Activated naive CD8-positive, alpha-beta T cell treated with anti-CD3 and anti-CD28 coated beads, Interleukin-2, amount 10 ng/mL, durations not matched to agents 7 days and 5 days (primary cell): ENCODE results near the gene DUSP5. TPM values are rescaled to one million over a fixed set of nuclear protein-coding genes. Genes with fewer than 3 reads are reported as not detected.
A peak's percentile ranks its signal among the peaks of the same experiment; 100 is the strongest.

ENCODE experiments used
- ATAC-seq: fragments of 150-1000 bp; cut with Tn5 transposase; one replicate; pipeline ENCODE4 v1.10.0; 2021; ENCODE audit warnings: low read depth, moderate library complexity
- POLR2A ChIA-PET: fragments of 350-600 bp; sonication (Branson Sonifier 250); formaldehyde crosslinking; loops from one replicate; lab custom pipeline; 2021; ENCODE audit warnings: antibody characterized with exemption; lab: Charles Lee
- DNase-seq: peaks from one replicate; pipeline ENCODE4 v3.0.0; 2021
- H3K27ac Mint-ChIP-seq: one replicate; pipeline ENCODE4 v1.8.0; 2022; ENCODE audit warnings: mild to moderate bottlenecking, mixed read lengths
- H3K27me3 Mint-ChIP-seq: one replicate; pipeline ENCODE4 v1.8.0; 2022; ENCODE audit warnings: mild to moderate bottlenecking, moderate library complexity, mixed read lengths
- H3K36me3 Mint-ChIP-seq: one replicate; pipeline ENCODE4 v1.8.0; 2021; ENCODE audit warnings: mild to moderate bottlenecking, mixed read lengths
- H3K4me1 Mint-ChIP-seq: one replicate; pipeline ENCODE4 v1.8.0; 2021; ENCODE audit warnings: mixed read lengths
- H3K4me3 Mint-ChIP-seq: one replicate; pipeline ENCODE4 v1.8.0; 2022; ENCODE audit warnings: mild to moderate bottlenecking, moderate library complexity, mixed read lengths
- H3K9me3 Mint-ChIP-seq: one replicate; pipeline ENCODE4 v1.8.0; 2021; ENCODE audit warnings: mixed read lengths
- total RNA-seq, 2 experiments: library from RNA; stranded (reverse); gene quantifications; one replicate each; pipeline ENCODE4 v1.2.3, GENCODE V29; 2021

Gene DUSP5
- total RNA-seq, 2 experiments from 2014 or later, result 23.1 to 24.3 TPM

GRCh38 chr10:110539091-110539490 is 41.4 kb downstream of the DUSP5 start:
- Mint-ChIP-seq H3K9me3 (no peaks in the 10 kb centered on the region), H3K36me3 (no peaks in the 10 kb centered on the region), H3K27ac (no peak overlapping the region), H3K4me1 (peaks cover 41% of the 10 kb centered on the region), H3K4me3 (no peak overlapping the region), H3K27me3 (peaks cover 2% of the 10 kb centered on the region)
- no peak for DNase-seq
- no peak for ATAC-seq
- POLR2A ChIA-PET, result no interaction called here

DNA sequence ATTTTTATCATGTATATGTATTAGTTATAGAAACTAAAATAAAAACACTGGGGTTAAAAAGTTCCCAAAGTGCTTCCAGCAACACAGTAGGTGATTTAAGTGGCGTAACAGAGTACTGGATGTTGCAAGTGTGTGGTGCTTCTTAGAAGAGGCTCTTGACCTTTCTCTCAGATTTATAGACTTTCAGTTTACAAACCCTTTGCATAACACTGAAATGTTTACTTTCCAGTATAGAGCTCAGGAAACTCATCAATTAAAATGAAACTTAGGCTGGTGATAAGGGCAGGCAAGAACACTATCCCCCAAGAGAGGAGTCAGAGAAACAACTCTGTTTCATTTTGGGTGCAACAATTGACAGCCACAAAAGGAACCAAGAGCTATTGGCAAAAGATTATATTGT is 42.3 kb downstream of the DUSP5 start:
- DNase-seq (no peak), ATAC-seq (no peak)
- Mint-ChIP-seq H3K4me1 (peaks cover 36% of the 10 kb centered on the region), H3K36me3 (no peaks in the 10 kb centered on the region), H3K27me3 (no peaks in the 10 kb centered on the region), H3K9me3 (no peaks in the 10 kb centered on the region), H3K4me3 (no peak overlapping the region), H3K27ac (peak overlapping the region; percentile 62)
- POLR2A ChIA-PET, result no interaction called here

GRCh38 chr10:110544958-110545537 is 47.3 kb downstream of the DUSP5 start:
- Mint-ChIP-seq H3K4me1 (peaks cover 22% of the 10 kb centered on the region), H3K9me3 (no peaks in the 10 kb centered on the region), H3K36me3 (no peaks in the 10 kb centered on the region), H3K27ac (no peak overlapping the region), H3K4me3 (no peak overlapping the region), H3K27me3 (peaks cover 19% of the 10 kb centered on the region)
- DNase-seq (no peak), ATAC-seq (no peak)
- POLR2A ChIA-PET, result no interaction called here

- no peaks in the 10 kb centered on the region for H3K9me3 Mint-ChIP-seq
- H3K4me3 Mint-ChIP-seq, result no peak overlapping the region
- H3K27me3 Mint-ChIP-seq, result peaks cover 23% of the 10 kb centered on the region
- ATAC-seq, result no peak
- DNase-seq, result no peak
- POLR2A ChIA-PET, result interaction anchor here (0.6 to 1.6 kb wide), 2 partner anchors 47 to 335 kb away, joined by 3 to 8 read pairs; no protein-coding TSS in a partner anchor
- H3K27ac Mint-ChIP-seq, result no peak overlapping the region
- H3K36me3 Mint-ChIP-seq, result no peaks in the 10 kb centered on the region
- peaks cover 17% of the 10 kb centered on the region for H3K4me1 Mint-ChIP-seq
Measured at GRCh38 chr10:110546077-110546476, 48.4 kb downstream of the DUSP5 start.

DNA sequence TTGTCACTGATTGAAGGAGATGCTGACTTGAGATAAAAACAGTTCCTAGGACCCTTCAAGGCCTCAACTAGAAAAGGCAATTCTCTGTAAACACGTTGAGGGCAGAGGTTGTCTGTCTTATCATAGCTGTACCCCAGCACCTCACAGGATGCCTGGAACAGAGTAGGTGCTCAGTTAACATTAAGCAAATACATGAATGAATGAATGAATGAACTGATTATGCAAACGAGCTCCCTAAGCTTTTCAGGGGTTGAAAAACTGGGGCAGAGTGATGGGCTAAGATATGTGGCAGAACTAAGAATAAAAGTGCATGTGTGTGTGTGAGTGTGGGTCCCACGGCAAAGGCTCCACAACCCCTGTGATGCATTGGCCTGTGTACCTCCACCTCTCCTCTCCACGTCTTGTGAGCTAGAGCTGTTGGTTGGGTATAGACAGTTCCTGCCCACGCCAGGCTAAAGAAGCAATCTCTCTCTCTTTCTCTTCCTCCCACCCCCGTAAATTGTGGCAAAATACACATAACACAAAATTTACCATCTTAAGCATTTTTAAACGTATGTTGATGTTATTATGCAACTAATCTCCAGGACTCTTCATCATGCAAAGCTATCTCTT is 48.9 kb downstream of the DUSP5 start:
- ATAC-seq, result no peak
- no peaks in the 10 kb centered on the region for H3K36me3 Mint-ChIP-seq

GRCh38 chr10:110547139-110547761 is 49.5 kb downstream of the DUSP5 start:
- Mint-ChIP-seq H3K27ac (no peak overlapping the region), H3K27me3 (peaks cover 34% of the 10 kb centered on the region), H3K36me3 (no peaks in the 10 kb centered on the region), H3K4me3 (no peak overlapping the region), H3K9me3 (no peaks in the 10 kb centered on the region), H3K4me1 (peaks cover 17% of the 10 kb centered on the region)
- ATAC-seq, result peak; percentile 60
- POLR2A ChIA-PET, result interaction anchor here (1.6 kb wide), 1 partner anchor 49 kb away, joined by 8 read pairs; no protein-coding TSS in a partner anchor
- DNase-seq, result no peak

More for the DNA sequence above, 48.9 kb downstream of the DUSP5 start:
- H3K4me3 Mint-ChIP-seq, result no peak overlapping the region
- POLR2A ChIA-PET, result interaction anchor here (0.6 to 1.6 kb wide), 2 partner anchors 48 to 335 kb away, joined by 3 to 8 read pairs; no protein-coding TSS in a partner anchor
- H3K4me1 Mint-ChIP-seq, result peaks cover 17% of the 10 kb centered on the region
- no peaks in the 10 kb centered on the region for H3K9me3 Mint-ChIP-seq
- no peak overlapping the region for H3K27ac Mint-ChIP-seq
- H3K27me3 Mint-ChIP-seq, result peaks cover 29% of the 10 kb centered on the region
- DNase-seq, result no peak

GRCh38 chr10:110548002-110548401 is 50.3 kb downstream of the DUSP5 start:
- DNase-seq (no peak), ATAC-seq (no peak)
- peaks cover 40% of the 10 kb centered on the region for H3K27me3 Mint-ChIP-seq
- H3K4me1 Mint-ChIP-seq, result peaks cover 17% of the 10 kb centered on the region
- H3K9me3 Mint-ChIP-seq, result no peaks in the 10 kb centered on the region
- POLR2A ChIA-PET, result no interaction called here
- no peak overlapping the region for H3K27ac Mint-ChIP-seq
- H3K36me3 Mint-ChIP-seq, result no peaks in the 10 kb centered on the region
- H3K4me3 Mint-ChIP-seq, result no peak overlapping the region

DNA sequence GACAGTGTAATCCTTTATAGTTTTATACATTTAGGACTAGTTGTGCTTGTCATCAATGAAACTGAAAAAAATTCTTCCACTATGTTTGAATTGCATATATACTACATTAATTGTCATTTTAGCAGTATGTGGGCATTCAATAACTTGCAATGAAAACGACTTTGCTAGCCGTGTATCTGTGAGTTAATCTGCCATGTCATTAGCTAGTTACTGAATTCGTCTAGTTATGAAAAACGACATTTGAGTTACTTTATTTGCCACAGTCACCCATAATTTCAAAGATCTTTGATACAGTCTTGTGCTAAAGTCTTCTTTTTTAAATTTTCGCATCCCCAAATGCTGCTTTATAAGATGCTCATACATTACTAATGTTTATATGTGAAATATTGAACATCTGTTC is 51.5 kb downstream of the DUSP5 start:
- H3K4me1 Mint-ChIP-seq, result peaks cover 9% of the 10 kb centered on the region
- ATAC-seq (no peak), DNase-seq (no peak)
- no peaks in the 10 kb centered on the region for H3K9me3 Mint-ChIP-seq
- H3K36me3 Mint-ChIP-seq, result no peaks in the 10 kb centered on the region
- H3K27me3 Mint-ChIP-seq, result peaks cover 42% of the 10 kb centered on the region
- POLR2A ChIA-PET, result no interaction called here
- H3K4me3 Mint-ChIP-seq, result no peak overlapping the region
- no peak overlapping the region for H3K27ac Mint-ChIP-seq

DNA sequence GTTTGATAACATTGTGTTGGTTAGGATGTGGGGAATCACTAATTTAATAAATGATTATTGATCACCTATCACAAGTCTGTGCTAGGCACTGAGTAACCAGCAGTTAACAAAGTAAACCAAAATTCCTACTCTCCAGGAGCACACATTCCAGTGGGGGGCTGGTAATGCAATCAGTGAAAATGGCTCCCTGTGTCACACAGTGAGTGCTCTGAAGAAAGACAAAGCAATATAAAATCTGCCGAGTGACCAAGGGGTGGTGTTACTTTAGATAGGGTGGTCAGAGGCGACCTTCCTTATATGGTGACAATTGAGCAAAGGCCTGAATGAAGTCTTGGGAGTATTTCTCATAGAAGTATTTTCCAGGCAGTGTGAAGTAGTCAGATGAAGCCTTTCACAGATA is 56.2 kb downstream of the DUSP5 start:
- POLR2A ChIA-PET, result no interaction called here
- H3K27me3 Mint-ChIP-seq, result peaks cover 52% of the 10 kb centered on the region
- no peak overlapping the region for H3K27ac Mint-ChIP-seq
- ATAC-seq (no peak), DNase-seq (no peak)
- H3K4me3 Mint-ChIP-seq, result no peak overlapping the region
- H3K4me1 Mint-ChIP-seq, result peaks cover 7% of the 10 kb centered on the region
- H3K36me3 Mint-ChIP-seq, result peaks cover 1% of the 10 kb centered on the region
- H3K9me3 Mint-ChIP-seq, result no peaks in the 10 kb centered on the region

- peaks cover 51% of the 10 kb centered on the region for H3K27me3 Mint-ChIP-seq
- peaks cover 7% of the 10 kb centered on the region for H3K4me1 Mint-ChIP-seq
- DNase-seq (no peak), ATAC-seq (no peak)
- POLR2A ChIA-PET, result no interaction called here
- no peak overlapping the region for H3K4me3 Mint-ChIP-seq
- no peak overlapping the region for H3K27ac Mint-ChIP-seq
- H3K36me3 Mint-ChIP-seq, result peaks cover 1% of the 10 kb centered on the region
- no peaks in the 10 kb centered on the region for H3K9me3 Mint-ChIP-seq
Measured at GRCh38 chr10:110556296-110556695, 58.6 kb downstream of the DUSP5 start.

DNA sequence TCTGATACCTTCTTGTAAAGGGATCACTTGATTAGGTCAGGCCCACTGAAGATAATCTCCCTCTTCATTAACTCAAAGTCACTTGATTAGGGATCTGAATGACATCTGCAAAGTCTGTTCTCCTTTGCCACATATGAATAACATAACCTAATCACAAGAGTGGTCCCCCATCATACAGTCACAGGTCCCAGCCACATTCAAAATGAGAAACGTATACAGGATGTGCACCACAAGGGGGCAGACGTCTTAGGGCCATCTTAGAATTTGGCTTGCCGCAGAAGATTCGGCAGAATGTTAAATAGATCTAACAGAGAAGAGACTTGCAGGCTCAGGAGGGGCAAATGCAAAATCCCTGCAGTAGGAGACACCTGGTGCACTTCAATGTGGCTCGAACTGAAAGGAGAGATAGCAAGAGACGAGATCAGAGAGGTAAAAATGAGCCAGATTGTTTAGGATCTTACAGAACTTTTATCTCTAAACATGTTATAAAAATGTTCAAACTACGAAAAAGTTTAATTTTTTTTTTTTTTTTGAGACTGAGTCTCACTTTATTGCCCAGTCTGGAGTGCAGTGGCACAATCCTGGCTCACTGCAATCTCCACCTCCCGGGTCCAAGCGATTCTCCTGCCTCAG is 59.4 kb downstream of the DUSP5 start:
- H3K9me3 Mint-ChIP-seq, result no peaks in the 10 kb centered on the region
- peak; percentile 51 for DNase-seq
- POLR2A ChIA-PET, result interaction anchor here (0.7 kb wide), 2 partner anchors 17 to 53 kb away, joined by 5 to 6 read pairs; no protein-coding TSS in a partner anchor
- H3K36me3 Mint-ChIP-seq, result peaks cover 1% of the 10 kb centered on the region
- no peak overlapping the region for H3K27ac Mint-ChIP-seq
- H3K4me1 Mint-ChIP-seq, result peaks cover 7% of the 10 kb centered on the region
- ATAC-seq, result peak; percentile 86
- H3K27me3 Mint-ChIP-seq, result peaks cover 50% of the 10 kb centered on the region
- H3K4me3 Mint-ChIP-seq, result peak overlapping the region; percentile 48

DNA sequence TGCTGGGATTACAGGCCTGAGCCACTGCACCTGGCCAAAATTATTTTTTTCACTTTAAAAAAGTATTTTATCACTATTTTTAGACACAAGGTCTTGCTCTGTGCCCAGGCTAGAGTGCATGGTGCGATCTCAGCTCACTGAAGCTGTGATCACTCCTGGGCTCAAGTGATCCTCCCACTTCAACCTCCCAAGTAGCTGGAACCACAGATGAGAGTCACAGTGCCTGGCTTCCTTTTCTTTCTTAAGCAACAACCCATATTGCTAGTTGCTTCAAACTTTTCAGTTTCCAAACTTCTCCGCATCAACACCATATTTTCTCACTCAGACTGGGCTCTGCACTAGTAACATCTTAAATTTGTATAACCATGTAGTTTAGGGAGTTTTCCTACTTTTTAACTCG is 60.3 kb downstream of the DUSP5 start:
- Mint-ChIP-seq H3K27me3 (peaks cover 52% of the 10 kb centered on the region), H3K9me3 (no peaks in the 10 kb centered on the region), H3K27ac (no peak overlapping the region), H3K4me1 (peaks cover 7% of the 10 kb centered on the region), H3K36me3 (peaks cover 1% of the 10 kb centered on the region), H3K4me3 (no peak overlapping the region)
- DNase-seq, result no peak
- ATAC-seq, result no peak
- POLR2A ChIA-PET, result interaction anchor here (0.7 to 1.0 kb wide), 2 partner anchors 18 to 253 kb away, joined by 4 read pairs; partner anchors contain the start of gene SMNDC1

- H3K36me3 Mint-ChIP-seq, result peaks cover 1% of the 10 kb centered on the region
- H3K27me3 Mint-ChIP-seq, result peaks cover 61% of the 10 kb centered on the region
- no peaks in the 10 kb centered on the region for H3K9me3 Mint-ChIP-seq
- ATAC-seq, result no peak
- no peak overlapping the region for H3K27ac Mint-ChIP-seq
- POLR2A ChIA-PET, result no interaction called here
- DNase-seq, result no peak
- peaks cover 7% of the 10 kb centered on the region for H3K4me1 Mint-ChIP-seq
- no peak overlapping the region for H3K4me3 Mint-ChIP-seq
Measured at GRCh38 chr10:110560012-110560411, 62.3 kb downstream of the DUSP5 start.
